ENCODE measurements around the gene IL34.

DNA sequence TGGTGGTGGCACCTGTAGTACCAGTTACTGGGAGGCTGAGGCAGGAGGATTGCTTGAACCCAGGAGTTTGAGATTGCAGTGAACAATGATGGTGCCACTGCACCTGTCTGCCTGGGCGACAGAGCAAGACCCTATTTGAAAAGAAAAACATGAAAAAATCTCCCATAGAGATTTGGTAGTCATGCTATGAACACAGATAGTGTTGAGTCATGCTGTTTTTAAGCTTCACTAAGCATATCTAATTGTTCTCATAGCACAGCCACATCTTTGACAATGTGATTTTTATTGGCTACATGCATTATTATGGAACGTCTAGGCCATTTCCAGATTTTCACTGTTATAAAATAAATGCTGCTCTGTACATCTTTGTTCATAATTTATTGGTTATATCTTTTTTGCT lies 6.0 kb downstream of the IL34 start:
- no peak for TF ChIP-seq POLR2A (IDR thresholded peaks at IDR 0.05)
- TF ChIP-seq POLR2AphosphoS5 (IDR thresholded peaks at IDR 0.05), result no peak
- TF ChIP-seq, protein P1, sequence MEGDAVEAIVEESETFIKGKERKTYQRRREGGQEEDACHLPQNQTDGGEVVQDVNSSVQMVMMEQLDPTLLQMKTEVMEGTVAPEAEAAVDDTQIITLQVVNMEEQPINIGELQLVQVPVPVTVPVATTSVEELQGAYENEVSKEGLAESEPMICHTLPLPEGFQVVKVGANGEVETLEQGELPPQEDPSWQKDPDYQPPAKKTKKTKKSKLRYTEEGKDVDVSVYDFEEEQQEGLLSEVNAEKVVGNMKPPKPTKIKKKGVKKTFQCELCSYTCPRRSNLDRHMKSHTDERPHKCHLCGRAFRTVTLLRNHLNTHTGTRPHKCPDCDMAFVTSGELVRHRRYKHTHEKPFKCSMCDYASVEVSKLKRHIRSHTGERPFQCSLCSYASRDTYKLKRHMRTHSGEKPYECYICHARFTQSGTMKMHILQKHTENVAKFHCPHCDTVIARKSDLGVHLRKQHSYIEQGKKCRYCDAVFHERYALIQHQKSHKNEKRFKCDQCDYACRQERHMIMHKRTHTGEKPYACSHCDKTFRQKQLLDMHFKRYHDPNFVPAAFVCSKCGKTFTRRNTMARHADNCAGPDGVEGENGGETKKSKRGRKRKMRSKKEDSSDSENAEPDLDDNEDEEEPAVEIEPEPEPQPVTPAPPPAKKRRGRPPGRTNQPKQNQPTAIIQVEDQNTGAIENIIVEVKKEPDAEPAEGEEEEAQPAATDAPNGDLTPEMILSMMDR (IDR thresholded peaks at IDR 0.05), result no peak

Measured in transverse colon (tissue), 4 donors.